NK-92 treated with Interleukin-12 subunit alpha and Interleukin-12 subunit beta, amount 100 ng/mL, for 24 hours (cell line): ENCODE results near the gene AKR1C2.
"Not testable (repeated sequence)": the region's sequence is repeated elsewhere in the genome, so short reads cannot be mapped to it uniquely, and the experiment has no call there.

Source experiments
- DNase-seq: peaks from one replicate; lab custom pipeline; 2025; lab: John Stamatoyannopoulos, UW

The AKR1C2 gene

DNA sequence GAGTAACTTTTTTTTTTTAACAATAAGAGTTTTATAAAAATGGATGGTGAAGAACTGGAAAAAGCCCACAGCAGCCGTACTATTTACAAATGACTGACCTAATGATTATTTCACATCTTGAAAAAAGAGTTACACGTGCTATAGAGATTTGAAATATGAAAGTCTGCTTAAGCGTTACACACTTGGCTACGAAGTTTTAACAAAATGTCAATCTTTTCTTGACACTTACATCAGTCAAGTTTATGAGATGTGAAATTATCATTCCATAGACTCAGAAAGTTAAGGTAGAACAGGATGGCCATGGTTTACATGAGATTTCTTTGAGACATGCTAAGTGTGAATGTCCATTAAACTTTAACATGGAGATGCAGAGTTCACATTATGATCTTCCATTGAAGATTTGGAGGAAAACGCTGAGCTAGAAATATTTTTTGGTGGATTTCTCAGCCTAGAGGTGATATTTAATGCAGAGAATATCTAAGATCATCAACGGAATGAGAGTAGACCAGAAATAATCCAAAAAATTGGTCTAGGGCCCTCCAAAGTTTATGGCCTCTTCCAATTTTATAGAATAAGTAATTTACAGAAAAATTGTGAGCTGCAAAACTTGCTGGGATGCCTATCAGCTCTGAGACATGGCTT, 15.5 kb downstream of the AKR1C2 start:
- DNase-seq = not testable (repeated sequence)

DNA sequence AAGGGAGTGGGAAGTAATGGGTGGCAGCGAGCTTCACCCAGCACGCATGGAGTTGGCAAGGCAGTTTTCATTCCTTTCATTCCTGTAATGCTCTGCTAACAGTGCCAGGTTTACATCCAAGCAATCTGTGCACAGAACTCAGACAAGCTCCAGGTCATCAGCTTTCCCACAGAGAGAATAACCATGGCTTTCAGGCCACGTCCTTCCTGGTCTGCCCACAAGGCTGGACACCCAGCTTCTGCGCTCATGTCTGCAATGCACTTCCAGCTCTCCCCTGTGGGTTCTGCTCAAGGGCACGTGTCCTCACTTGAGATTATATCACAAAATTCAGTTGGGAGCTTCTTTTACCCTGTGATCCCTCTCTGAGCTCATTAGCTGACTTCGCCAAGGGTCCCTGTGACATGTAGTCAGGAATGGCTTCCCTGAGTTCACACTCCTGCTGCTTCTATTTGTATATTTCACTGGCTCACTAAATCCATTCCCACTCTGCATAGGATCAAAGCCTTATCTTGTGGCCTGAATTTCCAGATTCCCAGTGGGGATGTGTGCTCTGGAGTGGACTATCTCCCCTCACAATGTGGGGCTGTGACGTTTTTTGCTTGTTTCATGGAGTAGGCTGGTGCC, 18.6 kb downstream of the AKR1C2 start:
- DNase-seq = no peak

DNA sequence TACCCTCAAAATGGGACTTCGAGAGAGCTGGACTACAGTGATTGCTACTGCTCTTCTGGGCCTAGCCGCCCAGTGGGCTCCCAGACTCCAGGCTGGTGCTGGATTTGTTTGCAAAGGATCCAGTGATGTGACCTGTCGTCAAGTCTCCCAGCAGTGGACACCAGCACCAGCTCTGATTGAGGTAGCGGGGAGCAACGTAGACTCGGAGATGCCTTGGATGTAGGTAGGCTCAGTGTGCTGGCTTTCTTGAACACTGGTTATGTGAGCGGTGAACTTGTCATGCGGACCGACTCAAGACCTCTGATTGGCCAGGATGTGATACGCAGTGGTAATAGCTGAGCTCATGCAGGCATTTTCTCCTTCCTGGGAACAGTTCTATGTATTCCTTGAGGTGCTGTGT, 19.4 kb downstream of the AKR1C2 start:
- DNase-seq = no peak

DNA sequence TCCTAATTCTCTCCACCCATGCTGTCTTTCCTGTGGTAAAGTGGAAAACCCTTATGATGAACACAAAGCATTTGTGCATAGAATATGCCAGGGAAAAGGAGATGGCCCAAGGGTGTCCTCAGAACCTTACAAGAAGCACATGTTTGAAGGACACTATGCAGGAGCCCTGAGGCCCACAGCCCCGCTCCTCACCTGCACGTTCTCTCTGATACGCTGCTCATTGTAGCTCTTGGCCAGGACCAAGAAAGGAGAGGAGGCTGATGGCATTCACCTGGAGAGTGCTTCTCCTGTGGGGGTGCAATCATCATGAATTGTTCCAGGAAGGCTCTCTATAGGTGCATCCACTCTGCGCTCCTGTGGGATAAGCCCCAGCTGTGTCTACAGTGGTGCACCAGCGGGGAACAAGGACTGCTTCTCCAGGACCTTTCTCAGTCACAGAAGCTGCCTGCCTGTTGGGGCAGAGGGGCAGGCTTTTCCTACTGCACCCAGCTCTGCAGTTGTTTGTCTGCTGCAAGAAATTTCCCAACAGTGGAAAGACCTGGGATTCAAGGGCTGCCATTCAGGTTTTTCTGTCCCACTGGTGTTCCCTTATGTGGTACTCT, 19.9 kb downstream of the AKR1C2 start:
- DNase-seq = no peak

DNA sequence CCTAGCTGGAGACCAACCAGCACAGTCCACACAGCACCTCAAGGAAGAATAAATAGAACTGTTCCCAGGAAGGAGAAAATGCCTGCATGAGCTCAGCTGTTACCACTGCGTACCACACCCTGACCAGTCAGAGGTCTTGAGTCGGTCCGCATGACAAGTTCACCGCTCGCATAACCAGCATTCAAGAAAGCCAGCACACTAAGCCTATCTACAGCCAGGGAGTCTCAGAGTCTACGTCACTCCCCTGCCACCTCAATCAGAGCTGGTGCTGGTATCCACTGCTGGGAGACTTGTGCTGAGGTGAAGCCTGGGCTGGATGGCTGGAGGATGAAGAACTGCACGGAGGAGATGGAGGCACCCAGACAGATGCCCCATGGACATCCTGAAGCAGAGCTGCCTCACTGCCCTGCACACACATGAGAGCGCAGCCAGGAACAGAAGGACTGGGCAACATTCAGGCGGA, 20.9 kb downstream of the AKR1C2 start:
- DNase-seq = no peak

DNA sequence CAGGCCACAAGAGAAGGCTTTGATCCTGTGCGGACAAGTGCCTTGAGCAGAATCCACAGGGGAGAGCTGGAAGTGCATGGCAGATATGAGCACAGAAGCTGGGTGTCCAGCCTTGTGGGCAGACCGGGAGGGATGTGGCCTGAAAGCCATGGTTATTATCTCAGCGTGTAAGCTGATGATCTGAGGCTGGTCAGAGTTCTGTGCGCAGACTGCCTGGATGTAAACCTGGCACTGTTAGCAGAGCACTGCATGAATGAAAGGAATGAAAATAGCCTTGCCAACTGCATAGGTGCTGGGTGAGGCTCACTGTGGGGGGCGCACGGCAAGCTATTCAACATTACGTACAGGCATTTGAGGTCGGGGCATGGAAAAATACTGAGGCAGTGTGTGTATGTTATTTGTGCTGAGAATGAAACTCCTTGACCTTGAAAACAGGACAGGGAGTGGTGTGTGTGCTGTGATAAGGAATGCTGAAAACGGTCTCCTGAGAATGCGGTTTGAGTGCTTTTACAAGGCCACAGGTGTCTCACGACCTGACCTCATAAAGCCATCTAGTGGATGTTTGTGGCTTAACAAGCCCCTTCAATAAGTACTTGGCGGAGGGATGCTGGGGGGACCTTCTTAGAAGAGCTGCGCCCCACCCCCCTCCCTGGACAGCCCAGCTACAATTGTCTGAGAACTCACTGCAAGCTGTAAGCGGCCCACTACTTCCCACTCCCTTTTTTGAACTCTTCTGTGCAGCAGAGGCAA, 21.8 kb downstream of the AKR1C2 start:
- no peak for DNase-seq

DNA sequence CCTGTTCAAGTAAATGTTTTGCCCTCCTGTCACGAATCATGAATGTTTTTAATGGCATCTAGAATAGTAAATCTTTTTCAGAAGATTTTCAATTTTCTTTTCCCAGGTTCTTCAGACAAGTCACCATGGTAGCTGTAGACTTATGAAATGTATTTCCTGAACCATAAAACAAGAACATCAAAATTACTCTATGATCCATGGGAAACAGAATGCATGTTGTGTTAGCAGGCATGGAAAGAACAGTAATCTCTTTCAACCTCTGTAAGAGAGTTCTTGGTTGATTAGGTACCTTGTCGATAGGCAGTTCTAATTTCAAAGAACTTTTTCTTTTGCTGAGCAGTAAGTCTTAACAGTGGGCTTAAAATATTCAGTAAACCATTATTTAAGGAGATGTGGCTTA, 22.9 kb downstream of the AKR1C2 start:
- no peak for DNase-seq

DNA sequence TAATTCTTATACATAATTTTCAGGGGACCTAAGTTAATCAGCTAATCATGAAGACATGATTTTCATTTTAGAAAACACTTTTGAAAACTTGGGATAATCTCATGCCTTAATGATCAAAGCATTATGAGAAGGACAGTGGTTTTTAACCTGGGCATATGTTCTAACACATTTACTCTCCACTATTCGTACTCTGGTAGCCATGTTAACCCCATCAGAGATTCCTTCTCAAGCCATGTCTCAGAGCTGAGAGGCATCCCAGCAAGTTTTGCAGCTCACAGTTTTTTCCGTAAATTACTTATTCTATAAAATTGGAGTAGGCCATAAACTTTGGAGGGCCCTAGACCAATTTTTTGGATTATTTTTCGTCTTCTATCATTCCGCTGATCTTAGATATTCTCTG, 24.8 kb downstream of the AKR1C2 start:
- DNase-seq = no peak

DNA sequence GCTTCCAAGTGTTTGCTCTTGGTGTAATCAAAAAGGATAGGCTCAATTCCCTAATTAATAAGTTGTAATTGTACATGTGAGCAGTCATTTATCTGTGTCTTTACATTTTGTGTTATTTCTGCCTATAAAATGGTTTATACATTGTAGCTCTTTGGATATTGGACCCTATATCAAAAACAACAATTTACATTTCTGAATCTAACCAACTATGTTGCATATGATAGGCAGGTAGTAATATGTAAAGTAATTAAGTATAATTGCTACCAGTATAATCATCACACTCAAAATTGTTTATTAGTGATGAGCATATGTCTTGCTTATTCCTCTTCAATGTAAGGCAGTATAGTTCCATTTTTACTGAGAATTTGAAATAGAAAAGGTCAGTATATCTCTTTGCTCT, 26.6 kb downstream of the AKR1C2 start:
- no peak for DNase-seq

DNA sequence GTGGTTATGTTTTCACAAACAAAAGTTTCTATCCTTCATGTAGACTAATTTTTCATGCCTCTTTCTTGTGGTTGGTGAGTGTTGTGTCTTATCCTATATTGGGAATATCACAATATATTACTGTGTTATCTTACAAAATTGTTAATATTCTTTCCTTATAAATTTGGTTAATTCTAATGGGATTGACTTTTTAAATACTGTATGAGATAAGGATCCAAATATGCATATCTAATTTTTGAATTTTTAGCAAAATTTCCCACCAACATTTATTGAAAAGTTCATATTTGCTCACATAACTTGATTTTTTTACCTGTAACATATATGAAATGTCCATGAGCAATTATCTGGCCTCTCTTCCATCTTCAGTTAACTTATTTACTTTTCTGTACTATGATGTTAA, 29.3 kb downstream of the AKR1C2 start:
- DNase-seq = not testable (repeated sequence)

DNA sequence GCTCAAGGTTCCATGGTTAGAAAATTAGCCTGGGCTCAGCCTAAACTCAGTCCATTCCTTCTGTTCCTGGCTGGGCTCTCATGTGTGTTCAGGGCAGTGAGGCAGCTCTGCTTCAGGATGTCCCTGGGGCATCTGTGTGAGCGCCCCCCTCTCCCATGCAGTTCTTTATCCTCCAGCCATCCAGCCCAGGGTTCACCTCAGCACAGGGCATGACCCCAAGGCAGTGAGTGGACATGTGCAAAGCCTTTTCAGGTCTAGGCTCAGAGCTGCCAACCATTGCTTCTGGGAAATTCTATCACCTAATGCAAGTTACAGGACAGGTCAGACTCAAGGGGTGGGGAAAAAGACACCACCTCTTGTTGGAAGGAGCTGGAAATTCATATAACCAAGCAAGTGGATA, 30.4 kb downstream of the AKR1C2 start:
- DNase-seq = not testable (repeated sequence)

DNA sequence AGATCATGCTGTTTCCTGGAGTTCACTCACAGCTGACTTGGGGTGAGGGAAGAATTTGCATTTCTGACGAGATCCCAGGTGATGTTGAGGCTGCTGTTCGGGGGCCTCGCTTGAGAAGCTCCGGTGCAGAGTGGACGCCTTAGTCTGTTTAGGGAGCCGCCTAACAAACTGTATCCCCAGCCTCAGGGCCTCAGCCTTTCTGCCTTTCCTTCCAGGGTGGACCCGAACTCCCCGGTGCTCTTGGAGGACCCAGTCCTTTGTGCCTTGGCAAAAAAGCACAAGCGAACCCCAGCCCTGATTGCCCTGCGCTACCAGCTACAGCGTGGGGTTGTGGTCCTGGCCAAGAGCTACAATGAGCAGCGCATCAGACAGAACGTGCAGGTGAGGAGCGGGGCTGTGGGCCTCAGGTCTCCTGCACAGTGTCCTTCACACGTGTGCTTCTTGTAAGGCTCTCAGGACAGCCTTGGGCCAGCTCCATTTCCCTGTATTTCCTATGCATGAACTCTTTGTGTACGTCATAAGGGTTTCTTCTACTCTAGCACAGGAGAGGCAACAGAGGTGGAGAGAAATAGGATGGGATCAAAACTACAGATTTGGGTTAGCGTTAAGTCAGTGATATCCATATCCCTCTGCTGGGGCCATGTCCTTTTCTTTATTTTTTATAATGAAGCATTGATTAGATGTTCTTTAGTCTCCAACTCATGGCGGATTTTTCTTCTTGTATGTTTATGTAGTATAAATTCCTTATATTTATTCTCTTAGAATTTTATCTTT, 31.1 kb downstream of the AKR1C2 start:
- DNase-seq = not testable (repeated sequence)

DNA sequence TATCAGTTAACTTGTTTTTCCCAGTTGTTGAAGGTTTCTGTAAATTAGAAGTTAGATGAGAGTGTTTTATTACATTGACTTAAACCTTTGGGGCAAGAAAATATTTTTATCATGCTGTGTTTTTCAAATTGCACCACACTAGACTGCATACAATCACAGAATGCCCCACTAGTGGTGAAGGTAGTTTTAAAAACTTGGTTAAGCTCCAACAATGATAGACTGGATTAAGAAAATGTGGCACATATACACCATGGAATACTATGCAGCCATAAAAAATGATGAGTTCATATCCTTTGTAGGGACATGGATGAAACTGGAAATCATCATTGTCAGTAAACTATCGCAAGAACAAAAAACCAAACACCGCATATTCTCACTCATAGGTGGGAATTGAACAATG, 33.3 kb downstream of the AKR1C2 start:
- DNase-seq = not testable (repeated sequence)

DNA sequence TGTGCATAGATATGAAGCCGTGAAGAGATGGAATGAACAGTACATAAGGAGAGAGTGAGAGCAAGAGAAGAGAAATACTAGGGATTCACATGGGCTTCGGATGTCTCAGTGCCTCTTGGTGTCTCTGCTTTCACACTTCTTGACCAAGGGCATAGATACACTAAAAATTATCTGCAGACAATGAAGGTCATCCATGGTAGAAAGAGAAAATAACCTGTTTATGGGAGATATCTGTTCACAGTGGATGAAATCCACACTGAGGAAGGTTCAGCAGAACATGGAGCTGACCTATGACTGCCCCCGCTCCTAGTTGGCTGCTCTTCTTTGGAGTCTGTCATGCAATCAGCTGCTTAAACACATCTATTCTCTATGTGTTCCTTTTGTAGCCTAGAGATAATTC, 34.4 kb downstream of the AKR1C2 start:
- DNase-seq = not testable (repeated sequence)

DNA sequence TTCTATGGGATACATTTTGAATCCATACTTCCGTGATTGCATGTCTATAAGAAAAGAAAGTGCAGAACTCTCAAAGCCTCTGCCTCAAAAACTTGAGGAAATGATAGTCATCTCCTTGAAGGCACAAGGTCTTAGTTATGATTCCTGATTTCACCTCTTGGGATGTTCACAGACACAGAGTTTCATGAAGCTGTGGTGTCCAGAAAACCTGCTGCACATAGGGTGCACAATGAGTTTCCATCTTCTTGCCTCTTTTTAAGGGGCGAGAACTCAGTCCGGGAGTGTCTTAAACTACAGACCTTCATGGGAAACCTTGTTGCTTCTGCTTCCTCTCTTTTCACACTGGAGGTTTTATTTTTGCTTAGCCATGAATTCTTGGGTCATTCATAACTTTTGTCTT, 36.5 kb downstream of the AKR1C2 start:
- DNase-seq = not testable (repeated sequence)

DNA sequence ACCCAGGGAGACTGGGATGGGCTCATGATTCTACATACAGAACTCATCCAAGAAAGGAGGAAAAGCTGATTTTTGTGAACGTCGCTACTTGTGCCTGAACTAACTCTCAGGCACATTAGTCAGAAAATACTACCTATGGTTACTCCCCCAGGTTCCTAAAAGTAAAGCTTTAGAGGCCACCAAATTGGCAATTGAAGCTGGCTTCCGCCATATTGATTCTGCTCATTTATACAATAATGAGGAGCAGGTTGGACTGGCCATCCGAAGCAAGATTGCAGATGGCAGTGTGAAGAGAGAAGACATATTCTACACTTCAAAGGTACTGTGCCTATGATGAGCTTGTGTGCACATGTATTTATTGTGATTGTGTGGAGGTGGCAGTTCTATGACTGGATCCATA, 37.9 kb downstream of the AKR1C2 start:
- not testable (repeated sequence) for DNase-seq

DNA sequence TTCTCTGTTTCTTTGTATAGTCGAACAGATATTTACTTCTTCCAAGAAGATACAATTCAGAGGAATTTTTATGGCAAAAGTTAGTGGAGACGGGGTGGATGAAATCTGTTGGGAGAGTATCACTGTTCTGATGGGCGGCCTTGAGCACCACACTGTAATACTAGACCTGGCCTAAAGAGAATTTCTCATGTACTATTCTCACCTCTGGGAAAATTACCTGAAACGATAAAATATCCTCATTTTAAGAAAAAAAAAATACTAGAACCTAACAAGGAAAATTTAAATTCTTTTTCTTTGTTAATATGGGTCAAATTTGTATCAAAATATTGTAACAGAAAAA, 39.9 kb downstream of the AKR1C2 start:
- DNase-seq = not testable (repeated sequence)

DNA sequence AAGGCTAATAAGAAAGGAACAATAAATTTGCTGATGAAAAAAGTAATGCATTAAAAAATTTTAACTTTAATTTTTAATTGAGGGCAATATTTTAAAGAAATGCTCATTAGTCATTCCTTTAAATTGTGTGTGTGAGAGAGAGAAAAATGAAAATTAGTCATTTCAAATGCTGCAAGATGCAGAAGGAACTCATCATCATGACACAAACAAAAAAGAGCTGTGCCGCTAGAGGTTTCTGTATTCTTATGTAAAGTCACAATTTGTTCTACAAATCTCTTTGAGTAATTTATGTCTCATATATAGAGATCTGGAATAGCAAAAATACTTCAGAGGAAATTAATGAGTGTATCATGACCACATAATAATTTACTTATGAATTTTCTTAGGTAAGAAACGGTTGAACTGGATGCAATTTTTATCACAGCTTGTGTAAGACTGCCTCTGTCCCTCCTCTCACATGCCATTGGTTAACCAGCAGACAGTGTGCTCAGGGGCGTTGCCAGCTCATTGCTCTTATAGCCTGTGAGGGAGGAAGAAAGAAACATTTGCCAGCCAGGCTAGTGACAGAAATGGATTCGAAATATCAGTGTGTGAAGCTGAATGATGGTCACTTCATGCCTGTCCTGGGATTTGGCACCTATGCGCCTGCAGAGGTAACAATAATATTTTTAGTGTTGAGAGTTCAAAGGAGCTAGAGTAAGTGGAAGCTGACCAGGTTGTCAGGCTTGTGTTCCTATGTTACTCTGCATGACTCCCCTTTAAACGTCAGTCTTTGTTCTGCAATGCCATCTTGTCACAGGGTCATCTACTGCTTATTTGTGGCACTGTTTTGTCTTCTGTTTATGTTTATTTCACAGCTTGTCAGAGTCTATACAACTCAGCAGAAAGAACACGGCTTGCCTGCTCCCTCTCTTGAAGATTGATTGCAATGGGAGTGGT, 40.5 kb downstream of the AKR1C2 start, which contains the start of gene AKR1C1:
Gene AKR1C1, plus strand, starts transcription at position 540 of the 939 bp plus-strand sequence. Its CDS starts 30 bp downstream, at position 570.
- DNase-seq = not testable (repeated sequence)

DNA sequence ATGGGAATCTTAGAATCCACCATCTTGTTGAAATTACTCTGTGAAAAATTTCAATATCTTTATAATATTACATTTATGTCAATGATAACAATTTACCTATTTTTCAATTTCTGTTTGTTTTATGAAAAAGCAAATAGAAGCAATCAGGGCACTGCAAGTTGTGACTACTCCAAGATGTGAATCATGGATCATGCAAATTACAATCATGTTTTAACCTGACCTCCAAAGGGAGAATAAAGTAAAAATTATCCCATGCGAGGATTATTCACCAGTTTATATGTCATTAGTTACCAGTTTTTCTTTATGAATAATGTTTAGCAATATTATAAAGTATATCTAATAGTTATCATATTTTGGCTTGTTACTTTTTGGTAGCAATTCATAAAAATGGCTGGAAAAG, 41.3 kb downstream of the AKR1C2 start:
- DNase-seq = not testable (repeated sequence)

DNA sequence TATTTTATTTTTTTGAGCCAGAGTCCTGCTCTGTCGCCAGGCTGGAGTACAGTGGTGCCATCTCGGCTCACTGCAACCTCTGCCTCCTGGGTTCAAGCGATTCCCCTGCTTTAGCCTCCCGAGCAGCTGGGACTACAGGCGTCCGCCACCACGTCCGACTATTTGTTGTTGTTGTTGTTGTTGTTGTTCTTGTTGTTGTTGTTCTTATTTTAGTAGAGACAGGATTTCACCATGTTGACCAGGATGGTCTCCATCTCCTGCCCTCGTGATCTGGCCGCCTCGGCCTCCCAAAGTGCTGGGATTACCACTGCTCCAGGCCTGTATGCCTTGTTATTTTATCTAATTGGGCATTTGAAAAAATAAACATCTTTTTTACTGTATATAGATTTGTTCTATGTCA, 42.1 kb downstream of the AKR1C2 start:
- DNase-seq = not testable (repeated sequence)
